Right lobe of liver (tissue), 4 donors: ENCODE results near the gene SLC22A5.

ENCODE experiments used
- POLR2A ChIP-seq: fragments of 450-650 bp; IDR thresholded peaks from one replicate; pipeline ENCODE4 v1.6.1; 2017; ENCODE audit warnings: antibody characterized with exemption, mild to moderate bottlenecking
- TF ChIP-seq, protein P1 (sequence below), 4 donors: fragments of 200-600 bp in 3 of 4; fragments of 450-650 bp in 1 of 4; IDR thresholded peaks; one replicate each; pipeline versions ENCODE4 v1.5.1 to v1.8.0; 2016 to 2022; ENCODE audit warnings: antibody characterized with exemption in 4 of 4, mild to moderate bottlenecking in 2 of 4
- donor health status: DM: no; HTN: no; CAD: no.
- donor health status: DM: no; HTN: no; CAD: no.
- donor health status: DM: no; HTN: yes; CAD: no.

DNA sequence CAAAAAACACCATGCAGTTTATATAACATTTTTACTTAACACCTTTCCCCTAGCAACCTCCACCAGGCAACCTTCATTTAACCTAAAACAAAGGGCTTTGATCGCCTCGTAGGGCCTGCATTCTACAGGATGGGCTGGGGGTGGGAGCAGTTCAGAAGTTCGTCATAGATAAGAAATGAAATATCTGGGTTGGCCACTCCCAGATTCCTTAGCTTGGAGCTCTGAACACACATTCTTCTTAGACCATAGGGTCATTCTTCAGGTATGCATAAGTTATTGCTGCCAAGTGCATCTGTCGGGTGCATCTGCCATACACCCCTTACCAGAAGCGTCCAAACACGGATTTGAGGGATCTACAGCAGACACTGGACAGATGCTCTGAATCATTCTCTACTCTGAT is 4.3 kb upstream of the SLC22A5 start:
- TF ChIP-seq, protein P1, sequence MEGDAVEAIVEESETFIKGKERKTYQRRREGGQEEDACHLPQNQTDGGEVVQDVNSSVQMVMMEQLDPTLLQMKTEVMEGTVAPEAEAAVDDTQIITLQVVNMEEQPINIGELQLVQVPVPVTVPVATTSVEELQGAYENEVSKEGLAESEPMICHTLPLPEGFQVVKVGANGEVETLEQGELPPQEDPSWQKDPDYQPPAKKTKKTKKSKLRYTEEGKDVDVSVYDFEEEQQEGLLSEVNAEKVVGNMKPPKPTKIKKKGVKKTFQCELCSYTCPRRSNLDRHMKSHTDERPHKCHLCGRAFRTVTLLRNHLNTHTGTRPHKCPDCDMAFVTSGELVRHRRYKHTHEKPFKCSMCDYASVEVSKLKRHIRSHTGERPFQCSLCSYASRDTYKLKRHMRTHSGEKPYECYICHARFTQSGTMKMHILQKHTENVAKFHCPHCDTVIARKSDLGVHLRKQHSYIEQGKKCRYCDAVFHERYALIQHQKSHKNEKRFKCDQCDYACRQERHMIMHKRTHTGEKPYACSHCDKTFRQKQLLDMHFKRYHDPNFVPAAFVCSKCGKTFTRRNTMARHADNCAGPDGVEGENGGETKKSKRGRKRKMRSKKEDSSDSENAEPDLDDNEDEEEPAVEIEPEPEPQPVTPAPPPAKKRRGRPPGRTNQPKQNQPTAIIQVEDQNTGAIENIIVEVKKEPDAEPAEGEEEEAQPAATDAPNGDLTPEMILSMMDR (IDR thresholded peaks at IDR 0.05): no peak
- TF ChIP-seq POLR2A: no peak
